Glutamatergic neuron (in vitro differentiated cells): Measurements from ENCODE around the gene DNLZ. TPM values are rescaled to one million over a fixed set of nuclear protein-coding genes. Genes with fewer than 3 reads are reported as not detected.
A peak's percentile ranks its signal among the peaks of the same experiment; 100 is the strongest.

Experiments
- DNase-seq: peaks from one replicate; pipeline ENCODE4 v3.0.0; 2022
- H3K27ac Mint-ChIP-seq: one replicate; pipeline ENCODE4 v1.8.0; 2020; ENCODE audit warnings: mild to moderate bottlenecking, mixed read lengths, inconsistent platforms; ENCODE audit not compliant: unreplicated experiment
- H3K27me3 Mint-ChIP-seq: one replicate; pipeline ENCODE4 v1.8.0; 2020; ENCODE audit warnings: mild to moderate bottlenecking, moderate library complexity, mixed read lengths, inconsistent platforms; ENCODE audit not compliant: unreplicated experiment
- H3K36me3 Mint-ChIP-seq: one replicate; pipeline ENCODE4 v1.8.0; 2020; ENCODE audit warnings: mild to moderate bottlenecking, mixed read lengths, inconsistent platforms; ENCODE audit not compliant: unreplicated experiment
- H3K4me1 Mint-ChIP-seq: one replicate; pipeline ENCODE4 v1.8.0; 2020; ENCODE audit warnings: mild to moderate bottlenecking, low read depth, mixed read lengths, inconsistent platforms; ENCODE audit not compliant: unreplicated experiment
- H3K4me3 Mint-ChIP-seq: one replicate; pipeline ENCODE4 v1.8.0; 2020; ENCODE audit warnings: mild to moderate bottlenecking, mixed read lengths, inconsistent platforms; ENCODE audit not compliant: unreplicated experiment
- H3K9me3 Mint-ChIP-seq: one replicate; pipeline ENCODE4 v1.8.0; 2020; ENCODE audit warnings: mild to moderate bottlenecking, moderate library complexity, mixed read lengths, inconsistent platforms; ENCODE audit not compliant: unreplicated experiment
- total RNA-seq: library from RNA; stranded (reverse); fragmentation: NEBNext Ultra II Directional; extraction: Animal tissue kit (Norgen Biotek cat#: 25700); gene quantifications from one replicate; pipeline ENCODE4 v1.2.1, GENCODE V29; 2021; ENCODE audit not compliant: unreplicated experiment
- TF ChIP-seq, protein P1 (sequence below): fragments of 200-600 bp; sonication (generic); IDR thresholded peaks from one replicate; pipeline ENCODE4 v1.5.0; 2021; ENCODE audit not compliant: partially characterized antibody, unreplicated experiment

Gene DNLZ
- total RNA-seq, 1 donor from 2014 or later: 16.5 TPM

DNA sequence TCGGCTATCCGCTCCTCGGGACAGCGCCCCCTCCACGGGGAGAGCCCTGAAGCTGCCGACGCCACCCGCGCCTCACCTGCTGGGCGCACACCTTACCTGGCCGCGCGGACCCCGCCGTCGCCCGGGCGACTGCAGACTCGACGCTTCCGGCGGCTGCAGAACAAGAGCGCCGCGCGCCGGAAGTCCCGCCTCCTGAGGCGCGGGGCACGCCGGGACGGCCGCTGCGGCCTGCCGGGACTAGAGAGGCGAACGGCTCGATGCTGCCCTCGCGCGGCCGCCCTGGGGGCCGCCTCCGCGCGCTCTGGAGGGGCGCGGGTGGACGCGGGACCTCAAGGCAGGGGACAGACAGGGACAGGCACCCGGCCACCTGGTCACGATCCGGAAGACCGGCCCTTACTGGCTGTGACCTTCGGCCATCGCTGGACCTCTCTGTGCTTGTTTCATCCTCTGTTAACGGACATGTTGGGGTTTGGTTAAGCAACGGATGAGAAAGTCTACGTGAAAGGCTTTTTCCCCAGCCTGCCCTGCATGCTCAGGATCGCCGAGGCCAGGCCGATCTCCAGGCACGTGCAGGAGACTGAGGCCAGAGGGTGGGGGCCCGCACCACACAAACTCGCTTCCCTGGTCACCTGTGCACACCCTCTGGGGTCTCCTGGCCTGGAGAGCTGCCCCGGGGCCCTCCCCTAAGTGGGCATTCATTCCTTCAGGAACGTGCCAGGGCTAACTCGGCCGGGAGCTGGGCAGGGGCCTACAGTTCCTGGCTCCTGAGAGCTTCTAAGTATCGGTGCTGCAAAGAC, 36.7 kb upstream of the DNLZ start, which contains the start of gene SNAPC4:
Gene SNAPC4 (minus strand): TSS at position 133 of the 797 bp plus-strand sequence. CDS start 1,742 bp downstream, outside the sequence.
- peak within 1 kb of the TSS; percentile 91 for H3K4me3 Mint-ChIP-seq
- DNase-seq: peak; percentile 92
- H3K36me3 Mint-ChIP-seq: no peaks in the 10 kb centered on the region
- TF ChIP-seq, protein P1, sequence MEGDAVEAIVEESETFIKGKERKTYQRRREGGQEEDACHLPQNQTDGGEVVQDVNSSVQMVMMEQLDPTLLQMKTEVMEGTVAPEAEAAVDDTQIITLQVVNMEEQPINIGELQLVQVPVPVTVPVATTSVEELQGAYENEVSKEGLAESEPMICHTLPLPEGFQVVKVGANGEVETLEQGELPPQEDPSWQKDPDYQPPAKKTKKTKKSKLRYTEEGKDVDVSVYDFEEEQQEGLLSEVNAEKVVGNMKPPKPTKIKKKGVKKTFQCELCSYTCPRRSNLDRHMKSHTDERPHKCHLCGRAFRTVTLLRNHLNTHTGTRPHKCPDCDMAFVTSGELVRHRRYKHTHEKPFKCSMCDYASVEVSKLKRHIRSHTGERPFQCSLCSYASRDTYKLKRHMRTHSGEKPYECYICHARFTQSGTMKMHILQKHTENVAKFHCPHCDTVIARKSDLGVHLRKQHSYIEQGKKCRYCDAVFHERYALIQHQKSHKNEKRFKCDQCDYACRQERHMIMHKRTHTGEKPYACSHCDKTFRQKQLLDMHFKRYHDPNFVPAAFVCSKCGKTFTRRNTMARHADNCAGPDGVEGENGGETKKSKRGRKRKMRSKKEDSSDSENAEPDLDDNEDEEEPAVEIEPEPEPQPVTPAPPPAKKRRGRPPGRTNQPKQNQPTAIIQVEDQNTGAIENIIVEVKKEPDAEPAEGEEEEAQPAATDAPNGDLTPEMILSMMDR: peak; percentile 83
- peaks cover 3% of the 10 kb centered on the region for H3K4me1 Mint-ChIP-seq
- peaks cover 5% of the 10 kb centered on the region for H3K9me3 Mint-ChIP-seq
- H3K27me3 Mint-ChIP-seq: peaks cover 10% of the 10 kb centered on the region
- peak within 1 kb of the TSS; percentile 83 for H3K27ac Mint-ChIP-seq

- Mint-ChIP-seq H3K36me3 (no peaks in the 10 kb centered on the region), H3K4me1 (peaks cover 3% of the 10 kb centered on the region), H3K9me3 (peaks cover 5% of the 10 kb centered on the region), H3K4me3 (peak overlapping the region; percentile 91), H3K27me3 (peaks cover 10% of the 10 kb centered on the region), H3K27ac (peak overlapping the region; percentile 83)
- no peak for DNase-seq
- TF ChIP-seq, protein P1: no peak
Measured at GRCh38 chr9:136399176-136400037, 35.9 kb upstream of the DNLZ start.

DNA sequence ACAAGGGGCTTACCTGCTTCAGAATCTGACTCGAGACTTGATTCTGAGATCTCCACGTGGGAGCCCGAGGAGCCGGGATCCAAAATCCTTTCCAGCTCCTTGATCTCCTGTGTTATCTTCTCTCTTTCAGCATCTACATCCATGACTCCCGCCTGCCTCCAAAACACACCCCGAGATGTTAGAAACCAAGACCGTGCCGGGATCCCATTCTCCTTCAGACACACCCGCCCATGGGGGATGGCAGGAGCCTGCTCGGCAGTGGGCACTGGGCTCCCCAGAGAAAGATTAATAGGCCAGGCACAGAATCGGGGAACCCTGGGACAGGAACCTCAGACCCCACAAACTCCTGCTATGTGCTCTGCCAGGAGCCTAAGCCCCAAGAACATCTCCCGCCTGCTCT, 34.7 kb upstream of the DNLZ start:
- H3K27ac Mint-ChIP-seq: peak overlapping the region; percentile 1

DNA sequence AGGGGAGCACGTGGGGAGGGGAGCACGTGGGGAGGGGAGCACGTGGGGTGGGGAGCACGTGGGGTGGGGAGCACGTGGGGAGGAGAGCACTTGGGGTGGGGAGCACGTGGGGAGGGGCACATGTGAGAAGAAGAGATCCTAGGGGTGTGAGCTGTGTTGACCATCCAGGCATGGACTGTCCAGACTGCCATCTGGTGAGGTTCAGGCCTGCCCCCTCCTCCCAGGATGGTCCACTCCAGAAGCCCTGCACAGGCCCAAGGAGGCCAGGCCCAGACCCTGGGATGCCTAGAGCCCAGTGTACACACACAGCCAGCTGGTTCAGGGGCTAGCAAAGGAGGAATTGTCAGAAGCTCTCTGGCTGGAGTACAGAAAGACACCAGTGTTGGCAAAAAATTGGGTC, 34.1 kb upstream of the DNLZ start:
- Mint-ChIP-seq H3K36me3 (no peaks in the 10 kb centered on the region), H3K27ac (no peak overlapping the region), H3K4me1 (peaks cover 3% of the 10 kb centered on the region), H3K27me3 (peaks cover 10% of the 10 kb centered on the region), H3K9me3 (peaks cover 5% of the 10 kb centered on the region), H3K4me3 (no peak overlapping the region)
- TF ChIP-seq, protein P1: no peak
- DNase-seq: no peak

More for the DNA sequence above, 34.7 kb upstream of the DNLZ start:
- Mint-ChIP-seq H3K4me3 (peak overlapping the region; percentile 91), H3K36me3 (no peaks in the 10 kb centered on the region), H3K4me1 (peaks cover 3% of the 10 kb centered on the region), H3K9me3 (peaks cover 5% of the 10 kb centered on the region), H3K27me3 (peaks cover 10% of the 10 kb centered on the region)
- no peak for DNase-seq
- TF ChIP-seq, protein P1: no peak
